DND-41 (cell line): ENCODE measurements around the gene IFT43.

Experiments
- EZH2 ChIP-seq: IDR thresholded peaks from 3 replicates; pipeline ENCODE4 v1.6.1; 2012; ENCODE audit warnings: borderline replicate concordance, low read depth, mild to moderate bottlenecking, moderate library complexity, low read length, inconsistent platforms; ENCODE audit not compliant: severe bottlenecking
- TF ChIP-seq, protein P1 (sequence below): IDR thresholded peaks from 2 replicates; pipeline ENCODE4 v1.5.1; 2012; ENCODE audit warnings: borderline replicate concordance, low read length, moderate library complexity, mild to moderate bottlenecking; ENCODE audit not compliant: poor library complexity, severe bottlenecking; ENCODE audit errors: extremely low read depth

DNA sequence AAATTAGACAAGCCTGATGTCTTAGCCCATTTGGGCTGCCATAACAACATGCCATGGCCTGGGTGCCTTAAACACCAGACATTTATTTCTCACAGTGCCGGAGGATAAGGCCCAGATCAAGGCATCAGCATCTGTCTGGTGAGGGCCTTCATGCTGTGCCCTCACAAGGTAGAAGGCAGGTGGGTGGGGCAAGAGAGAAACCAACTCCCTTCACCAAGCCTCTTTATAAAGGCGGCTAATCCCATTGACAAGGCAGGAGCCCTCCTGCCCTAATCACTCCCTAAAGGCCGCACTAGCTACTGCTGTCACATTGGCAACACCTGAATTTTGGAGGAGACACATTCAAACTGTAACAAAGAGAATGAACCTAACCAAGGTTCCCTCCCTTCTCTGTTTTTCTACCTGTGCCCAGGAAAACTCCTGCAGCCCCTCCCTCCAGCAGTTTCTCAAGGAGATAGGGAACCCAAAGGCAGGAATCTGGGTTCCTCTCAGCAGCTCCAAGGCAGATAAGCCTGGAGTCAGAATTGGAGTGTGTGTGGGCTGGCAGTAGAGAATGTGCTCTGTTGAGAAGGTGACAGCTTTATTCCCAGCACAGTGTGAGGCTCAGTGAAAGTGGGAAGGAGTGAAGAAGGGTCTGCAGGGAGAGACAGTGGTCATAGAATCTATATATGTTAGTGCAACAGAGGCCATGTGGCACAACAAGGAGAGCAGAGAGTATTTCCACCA lies 144.5 kb downstream of the IFT43 start:
- TF ChIP-seq, protein P1, sequence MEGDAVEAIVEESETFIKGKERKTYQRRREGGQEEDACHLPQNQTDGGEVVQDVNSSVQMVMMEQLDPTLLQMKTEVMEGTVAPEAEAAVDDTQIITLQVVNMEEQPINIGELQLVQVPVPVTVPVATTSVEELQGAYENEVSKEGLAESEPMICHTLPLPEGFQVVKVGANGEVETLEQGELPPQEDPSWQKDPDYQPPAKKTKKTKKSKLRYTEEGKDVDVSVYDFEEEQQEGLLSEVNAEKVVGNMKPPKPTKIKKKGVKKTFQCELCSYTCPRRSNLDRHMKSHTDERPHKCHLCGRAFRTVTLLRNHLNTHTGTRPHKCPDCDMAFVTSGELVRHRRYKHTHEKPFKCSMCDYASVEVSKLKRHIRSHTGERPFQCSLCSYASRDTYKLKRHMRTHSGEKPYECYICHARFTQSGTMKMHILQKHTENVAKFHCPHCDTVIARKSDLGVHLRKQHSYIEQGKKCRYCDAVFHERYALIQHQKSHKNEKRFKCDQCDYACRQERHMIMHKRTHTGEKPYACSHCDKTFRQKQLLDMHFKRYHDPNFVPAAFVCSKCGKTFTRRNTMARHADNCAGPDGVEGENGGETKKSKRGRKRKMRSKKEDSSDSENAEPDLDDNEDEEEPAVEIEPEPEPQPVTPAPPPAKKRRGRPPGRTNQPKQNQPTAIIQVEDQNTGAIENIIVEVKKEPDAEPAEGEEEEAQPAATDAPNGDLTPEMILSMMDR = no peak
- TF ChIP-seq EZH2 = no peak
